Left lung (tissue), 10 donors: ENCODE results near the gene RSPH1. TPM values are rescaled to one million over a fixed set of nuclear protein-coding genes. Genes with fewer than 3 reads are reported as not detected.

Experiments
- ATAC-seq: fragments of 200-7000 bp; cut with Tn5 transposase; one replicate; pipeline ENCODE4 v1.9.1; 2020; ENCODE audit warnings: moderate library complexity
- DNase-seq, 4 donors: peaks; one replicate each; pipeline ENCODE4 v3.0.0-alpha.2; 2013 to 2020
- H3K27ac ChIP-seq, 2 donors: fragments of 200-600 bp; sonication (generic) in 1 of 2; one replicate each; pipeline versions ENCODE4 v1.5.0 to v1.8.0; 2020 to 2021
- H3K27me3 ChIP-seq, 2 donors: fragments of 200-600 bp; sonication (generic) in 1 of 2; one replicate each; pipeline versions ENCODE4 v1.5.0 to v1.8.0; 2020 to 2021
- H3K36me3 ChIP-seq, 2 donors: fragments of 200-600 bp; sonication (generic) in 1 of 2; one replicate each; pipeline versions ENCODE4 v1.5.0 to v1.8.0; 2020 to 2021
- H3K4me1 ChIP-seq, 2 donors: fragments of 200-600 bp; one replicate each; pipeline ENCODE4 v1.8.0; 2021
- H3K4me3 ChIP-seq, 2 donors: fragments of 200-600 bp; sonication (generic) in 1 of 2; one replicate each; pipeline versions ENCODE4 v1.5.0 to v1.8.0; 2020 to 2021; ENCODE audit warnings: mild to moderate bottlenecking in 1 of 2
- H3K9me3 ChIP-seq, 2 donors: fragments of 200-600 bp; sonication (generic) in 1 of 2; one replicate each; pipeline versions ENCODE4 v1.5.0 to v1.8.0; 2020 to 2021
- intact Hi-C, 2 donors: fragments of 100-400 bp; cut with DNase I; formaldehyde crosslinking; loops; one replicate each; pipeline versions ENCODE4 v1.11.2 to v1.14.2; 2022
- polyA plus RNA-seq, 6 donors: library from polyadenylated mRNA; unstranded; fragments of 120-200 nt; gene quantifications; one replicate each; pipeline ENCODE4 v1.2.1, GENCODE V29; 2013; ENCODE audit not compliant: insufficient read length in 6 of 6
- total RNA-seq, 2 donors: library from RNA; stranded (reverse); fragmentation: NEBNext Ultra II Directional; extraction: Animal tissue kit (Norgen Biotek cat#: 25700); gene quantifications; one replicate each; pipeline ENCODE4 v1.2.1, GENCODE V29; 2021
- TF ChIP-seq, protein P1 (sequence below), 2 donors: fragments of 200-600 bp; sonication (generic) in 1 of 2; IDR thresholded peaks; one replicate each; pipeline versions ENCODE4 v1.5.0 to v1.8.0; 2021; ENCODE audit warnings: antibody characterized with exemption in 2 of 2
- donor health status: DM: no; HTN: yes; CAD: no.
- donor health status: DM: no; HTN: no; CAD: no.

Gene RSPH1
- total and polyA plus RNA-seq, 8 donors = 0.73 to 27.3 (median 13.4) TPM

DNA sequence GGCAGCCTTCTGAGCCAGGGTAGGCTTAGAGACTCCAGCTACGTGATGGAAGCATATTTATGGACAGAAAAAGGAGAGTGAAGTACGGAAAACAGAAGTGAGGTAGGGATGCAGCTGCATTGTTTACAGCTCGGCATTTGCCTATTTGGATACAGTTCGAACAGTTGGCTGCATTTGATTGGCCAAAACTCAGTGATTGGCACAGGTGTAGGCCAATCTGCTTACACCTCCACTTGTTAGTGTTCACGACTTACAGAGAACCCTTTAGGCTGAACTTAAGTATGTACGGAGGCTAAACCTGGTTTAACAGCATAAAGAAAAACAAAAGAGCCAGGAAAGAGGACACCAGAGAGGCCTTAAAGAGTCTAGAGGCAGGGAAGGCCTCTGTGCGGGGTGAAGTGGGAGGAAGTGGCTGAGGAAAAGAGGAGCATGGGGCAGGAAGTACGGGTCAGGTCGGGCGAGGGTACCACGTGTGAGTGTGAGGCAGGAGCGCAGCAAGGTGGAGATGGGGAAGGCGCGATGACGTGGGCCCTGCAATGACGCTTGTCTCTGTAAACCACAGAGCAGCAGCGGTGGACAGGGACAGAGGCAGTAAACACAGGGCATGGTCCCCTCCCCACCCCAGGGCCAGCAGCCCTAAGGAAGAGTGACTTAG lies 32.0 kb downstream of the RSPH1 start:
- Histone ChIP-seq H3K27me3 (no peaks in the 10 kb centered on the region), H3K36me3 (no peaks in the 10 kb centered on the region), H3K9me3 (no peaks in the 10 kb centered on the region), H3K27ac (no peak overlapping the region), H3K4me3 (peak overlapping the region in 1 of 2 donors; percentile 8), H3K4me1 (peaks cover 0 to 12% of the 10 kb centered on the region in 2 donors)
- TF ChIP-seq, protein P1, sequence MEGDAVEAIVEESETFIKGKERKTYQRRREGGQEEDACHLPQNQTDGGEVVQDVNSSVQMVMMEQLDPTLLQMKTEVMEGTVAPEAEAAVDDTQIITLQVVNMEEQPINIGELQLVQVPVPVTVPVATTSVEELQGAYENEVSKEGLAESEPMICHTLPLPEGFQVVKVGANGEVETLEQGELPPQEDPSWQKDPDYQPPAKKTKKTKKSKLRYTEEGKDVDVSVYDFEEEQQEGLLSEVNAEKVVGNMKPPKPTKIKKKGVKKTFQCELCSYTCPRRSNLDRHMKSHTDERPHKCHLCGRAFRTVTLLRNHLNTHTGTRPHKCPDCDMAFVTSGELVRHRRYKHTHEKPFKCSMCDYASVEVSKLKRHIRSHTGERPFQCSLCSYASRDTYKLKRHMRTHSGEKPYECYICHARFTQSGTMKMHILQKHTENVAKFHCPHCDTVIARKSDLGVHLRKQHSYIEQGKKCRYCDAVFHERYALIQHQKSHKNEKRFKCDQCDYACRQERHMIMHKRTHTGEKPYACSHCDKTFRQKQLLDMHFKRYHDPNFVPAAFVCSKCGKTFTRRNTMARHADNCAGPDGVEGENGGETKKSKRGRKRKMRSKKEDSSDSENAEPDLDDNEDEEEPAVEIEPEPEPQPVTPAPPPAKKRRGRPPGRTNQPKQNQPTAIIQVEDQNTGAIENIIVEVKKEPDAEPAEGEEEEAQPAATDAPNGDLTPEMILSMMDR (IDR thresholded peaks at IDR 0.05) = no peak
- ATAC-seq (no peak), DNase-seq (peak in 1 of 4 donors; percentile 49)
- intact Hi-C loops = no loop called here

DNA sequence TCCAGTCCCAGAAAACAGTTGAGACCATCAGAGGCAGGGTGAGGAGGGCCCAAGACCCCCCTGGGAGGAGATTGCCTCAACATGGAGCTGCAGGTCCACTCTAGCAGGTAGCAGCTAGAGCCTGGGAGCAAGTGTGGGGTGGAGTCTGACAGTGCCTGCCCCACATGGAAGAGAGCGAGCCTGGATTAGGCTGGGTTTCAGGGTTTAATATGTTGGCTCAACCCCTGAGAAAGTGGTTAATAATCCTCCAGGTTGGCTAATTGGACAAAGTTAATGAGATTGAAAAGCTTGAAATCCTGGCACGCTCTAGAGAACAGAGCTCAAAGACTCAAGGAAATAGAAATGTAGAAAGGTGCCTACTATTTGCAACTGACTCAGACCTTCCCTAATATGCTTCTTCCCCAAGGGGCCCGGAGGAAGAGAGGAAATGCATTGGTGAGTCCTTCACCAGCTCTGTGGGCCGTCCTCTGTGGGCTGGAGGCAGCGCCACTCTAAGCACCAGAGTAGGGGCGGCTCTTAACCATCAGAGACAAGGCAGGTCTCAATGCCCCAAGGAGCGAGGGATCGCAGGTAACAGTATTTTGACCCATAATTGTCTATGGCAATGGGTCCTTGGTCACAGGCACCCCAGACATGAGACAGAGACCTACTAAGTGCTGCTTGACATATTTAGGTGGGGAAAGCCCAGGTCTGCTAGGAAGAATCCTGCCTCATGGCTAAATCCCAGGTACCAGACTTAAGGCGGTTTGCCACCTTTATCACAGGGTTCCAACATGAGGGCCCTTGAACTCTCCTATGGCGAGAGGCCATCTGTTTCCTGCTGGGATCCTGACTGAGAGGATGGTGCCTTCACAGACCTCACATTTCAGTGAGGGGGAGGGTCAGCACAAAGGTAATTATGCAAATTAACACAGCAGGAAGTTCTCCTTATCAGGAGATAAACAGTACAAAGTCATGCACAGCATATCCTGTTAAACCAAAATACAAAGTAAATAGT lies 33.8 kb downstream of the RSPH1 start:
- no peaks in the 10 kb centered on the region for H3K27me3 ChIP-seq
- intact Hi-C loops = no loop called here
- H3K36me3 ChIP-seq = no peaks in the 10 kb centered on the region
- DNase-seq (no peak), ATAC-seq (peak; percentile 55)
- no peak overlapping the region for H3K4me3 ChIP-seq
- H3K27ac ChIP-seq = no peak overlapping the region
- H3K9me3 ChIP-seq = no peaks in the 10 kb centered on the region
- peaks cover 0 to 12% of the 10 kb centered on the region in 2 donors for H3K4me1 ChIP-seq
- TF ChIP-seq, protein P1 (IDR thresholded peaks at IDR 0.05) = no peak

- intact Hi-C loops = no loop called here
- TF ChIP-seq, protein P1 (IDR thresholded peaks at IDR 0.05) = no peak
- Histone ChIP-seq H3K36me3 (no peaks in the 10 kb centered on the region), H3K27me3 (no peaks in the 10 kb centered on the region), H3K27ac (no peak overlapping the region), H3K9me3 (no peaks in the 10 kb centered on the region), H3K4me1 (peaks cover 0 to 12% of the 10 kb centered on the region in 2 donors), H3K4me3 (no peak overlapping the region)
- DNase-seq (no peak), ATAC-seq (no peak)
Observed at GRCh38 chr21:42461185-42461520, 34.9 kb downstream of the RSPH1 start.

- no peaks in the 10 kb centered on the region for H3K36me3 ChIP-seq
- intact Hi-C loops = no loop called here
- no peak overlapping the region for H3K4me3 ChIP-seq
Observed at GRCh38 chr21:42460391-42461184, 35.4 kb downstream of the RSPH1 start.

More at GRCh38 chr21:42460391-42461184, 35.4 kb downstream of the RSPH1 start:
- H3K4me1 ChIP-seq = peaks cover 0 to 10% of the 10 kb centered on the region in 2 donors
- H3K27me3 ChIP-seq = no peaks in the 10 kb centered on the region
- ATAC-seq = no peak
- TF ChIP-seq, protein P1 (IDR thresholded peaks at IDR 0.05) = no peak
- H3K27ac ChIP-seq = no peak overlapping the region
- H3K9me3 ChIP-seq = no peaks in the 10 kb centered on the region
- peak in 1 of 4 donors; percentile 50 for DNase-seq
